ENCODE measurements around the gene RC3H1. TPM values are rescaled to one million over a fixed set of nuclear protein-coding genes. Genes with fewer than 3 reads are reported as not detected.

Gene RC3H1
- total and polyA plus RNA-seq, 2 of the 13 experiments (the other 11 are each of a cell fraction or from before 2014, with no cell fraction given) = 11.2 to 19.6 TPM

DNA sequence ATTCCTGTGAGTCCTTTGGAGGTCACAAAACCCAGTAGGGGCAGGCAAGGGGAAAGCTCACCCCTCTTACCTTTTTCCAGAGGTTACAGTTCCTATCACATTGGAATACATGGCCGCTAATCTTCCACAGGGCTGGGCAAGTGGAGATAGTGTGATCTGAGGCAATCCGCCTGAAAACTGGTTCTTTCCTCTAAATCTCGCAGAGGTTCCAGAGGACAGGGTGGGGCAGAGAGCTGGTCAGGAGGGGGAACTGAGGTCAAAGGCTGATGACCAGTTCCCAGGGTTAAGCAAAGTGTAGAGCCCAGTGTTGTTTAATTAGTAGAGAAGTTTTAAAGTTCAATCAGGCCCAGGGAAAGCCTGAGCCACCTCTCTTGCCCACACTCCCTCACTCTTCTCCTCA, 105.0 kb downstream of the RC3H1 start, which contains the start of gene SERPINC1:
SERPINC1 (minus strand) TSS at position 179 of the 400 bp plus-strand sequence; CDS start at position 111, 68 bp downstream.
- intact Hi-C loops (cut with micrococcal nuclease; ENCODE audit: unreplicated experiment) = no loop called here
- peak within 1 kb of the TSS; percentile 91 for H3K27ac ChIP-seq (ENCODE audit: extremely low read length, insufficient read depth, low read length)
- in situ Hi-C loops (cut with HindIII; ENCODE audit: extremely low pct_ligation_motif_present, low pct_unique_long_range_greater_than_20kb) = no loop called here
- peak; percentile 76; the same call in 1 of the 2 replicates for TF ChIP-seq NR2F2 (IDR thresholded peaks at IDR 0.05; ENCODE audit: borderline replicate concordance, low read depth)
- no peak for TF ChIP-seq ZNF547 (CRISPR knock-in tag; IDR thresholded peaks at IDR 0.05)
- 0 out of 2 replicates have a peak, but pooled peaks have one; percentile 39 for TF ChIP-seq YEATS2 (CRISPR knock-in tag; IDR thresholded peaks at IDR 0.05; ENCODE audit: borderline replicate concordance)
- TF ChIP-seq GATAD2A (CRISPR knock-in tag; IDR thresholded peaks at IDR 0.05) = 0 out of 2 replicates have a peak, but pooled peaks have one; percentile 11
- peak; percentile 81 for TF ChIP-seq NR2F6 (IDR thresholded peaks at IDR 0.05)
- peak; percentile 83 for TF ChIP-seq NR2F6 (CRISPR knock-in tag; IDR thresholded peaks at IDR 0.05)
- TF ChIP-seq MTA1 (CRISPR knock-in tag; IDR thresholded peaks at IDR 0.05; ENCODE audit: borderline replicate concordance) = no peak
- TF ChIP-seq, protein P1, sequence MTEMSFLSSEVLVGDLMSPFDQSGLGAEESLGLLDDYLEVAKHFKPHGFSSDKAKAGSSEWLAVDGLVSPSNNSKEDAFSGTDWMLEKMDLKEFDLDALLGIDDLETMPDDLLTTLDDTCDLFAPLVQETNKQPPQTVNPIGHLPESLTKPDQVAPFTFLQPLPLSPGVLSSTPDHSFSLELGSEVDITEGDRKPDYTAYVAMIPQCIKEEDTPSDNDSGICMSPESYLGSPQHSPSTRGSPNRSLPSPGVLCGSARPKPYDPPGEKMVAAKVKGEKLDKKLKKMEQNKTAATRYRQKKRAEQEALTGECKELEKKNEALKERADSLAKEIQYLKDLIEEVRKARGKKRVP (CRISPR knock-in tag; IDR thresholded peaks at IDR 0.05) = peak in 1 of 2 experiments; percentile 71; a peak in 1 of 4 replicates
- TF ChIP-seq SYNCRIP (IDR thresholded peaks at IDR 0.05; ENCODE audit: insufficient read depth, low read depth, low read length) = no peak
- TF ChIP-seq ZKSCAN8 (CRISPR knock-in tag; IDR thresholded peaks at IDR 0.05; ENCODE audit: borderline replicate concordance) = no peak
- no peak for TF ChIP-seq NPAS2 (CRISPR knock-in tag; IDR thresholded peaks at IDR 0.05; ENCODE audit: borderline replicate concordance)
- no peak for TF ChIP-seq ZNF619 (CRISPR knock-in tag; IDR thresholded peaks at IDR 0.05)
- TF ChIP-seq ZNF333 (CRISPR knock-in tag; IDR thresholded peaks at IDR 0.05; ENCODE audit: borderline replicate concordance) = no peak
- no peak for TF ChIP-seq RAD21 (CRISPR knock-in tag; IDR thresholded peaks at IDR 0.05)
- TF ChIP-seq NAIF1 (CRISPR knock-in tag; IDR thresholded peaks at IDR 0.05; ENCODE audit: borderline replicate concordance) = no peak
- 0 out of 2 replicates have a peak, but pooled peaks have one; percentile 31 for TF ChIP-seq PITX1 (CRISPR knock-in tag; IDR thresholded peaks at IDR 0.05)
- no peak for TF ChIP-seq PAF1 (CRISPR knock-in tag; IDR thresholded peaks at IDR 0.05)
- TF ChIP-seq GABPA (IDR thresholded peaks at IDR 0.05; ENCODE audit: low read depth, low read length) = no peak
- peak; percentile 36; the same call in 1 of the 2 replicates for TF ChIP-seq GABPA (CRISPR knock-in tag; IDR thresholded peaks at IDR 0.05; ENCODE audit: low read depth)
- TF ChIP-seq ZBTB21 (CRISPR knock-in tag; IDR thresholded peaks at IDR 0.05) = no peak
- no peak for TF ChIP-seq LCORL (IDR thresholded peaks at IDR 0.05)
- peak; percentile 70 for TF ChIP-seq LCORL (CRISPR knock-in tag; IDR thresholded peaks at IDR 0.05)
- TF ChIP-seq CC2D1A (CRISPR knock-in tag; IDR thresholded peaks at IDR 0.05) = no peak
- TF ChIP-seq TCF7 (IDR thresholded peaks at IDR 0.05; ENCODE audit: low read depth) = no peak
- TF ChIP-seq NFATC3 (CRISPR knock-in tag; IDR thresholded peaks at IDR 0.05) = no peak
- TF ChIP-seq NCOR1 (IDR thresholded peaks at IDR 0.05; ENCODE audit: borderline replicate concordance, low read length) = peak; percentile 78; the same call in 1 of the 2 replicates
- 0 out of 2 replicates have a peak, but pooled peaks have one; percentile 36 for TF ChIP-seq ARID2 (CRISPR knock-in tag; IDR thresholded peaks at IDR 0.05; ENCODE audit: borderline replicate concordance)

More for the DNA sequence above, 105.0 kb downstream of the RC3H1 start, which contains the start of gene SERPINC1:
- POLR2A ChIA-PET = interaction anchor here (0.8 to 5.2 kb wide), 8 partner anchors 8 to 202 kb away, joined by 3 to 47 read pairs (median 8); partner anchors contain the start of genes GAS5, KLHL20, RC3H1 and ZBTB37
- Histone ChIP-seq H3K4me1 (ENCODE audit: insufficient read depth, low read length) (peaks cover 36% of the 10 kb centered on the region), H3K9me3 (ENCODE audit: low read length) (no peaks in the 10 kb centered on the region), H3K4me3 (replicated peaks in 1 of 3; ENCODE audit: insufficient read depth in 1 of 3, low read depth in 2 of 3, low read length in 3 of 3) (peak within 1 kb of the TSS; percentile 59 to 72 (median 65)), H3K9ac (ENCODE audit: insufficient read depth, low read depth, low read length) (peak within 1 kb of the TSS; percentile 76), H2AFZ (ENCODE audit: low read length) (peak within 1 kb of the TSS; percentile 92), H3K27me3 (ENCODE audit: control insufficient read depth in 1 of 2, insufficient read depth in 2 of 2, low read length in 2 of 2) (no peaks in the 10 kb centered on the region), H3K36me3 (replicated peaks in 1 of 2; ENCODE audit: control insufficient read depth in 1 of 2, insufficient read depth in 2 of 2, low read length in 2 of 2) (0 out of 5 replicates have a peak, but pooled peaks cover 0 to 2% of the 10 kb centered on the region in 2 experiments), H3K79me2 (ENCODE audit: insufficient read depth, low read length) (peaks cover 2% of the 10 kb centered on the region), H3K4me2 (ENCODE audit: low read depth, low read length) (peak within 1 kb of the TSS; percentile 94), H4K20me1 (ENCODE audit: insufficient read depth, low read length) (no peaks in the 10 kb centered on the region)
- no TSS peak for BruUV-seq (replicated peaks)
- CTCF ChIA-PET (ENCODE audit: low intra/inter-chr PET ratio, low total read pairs) = no interaction called here
- peak; percentile 92 for FAIRE-seq
- ATAC-seq = peak; percentile 92
- peak; percentile 72 for DNase-seq (ENCODE audit: low spot score)
- 0% methylated on average over 3 of the region's 3 CpGs for WGBS (ENCODE audit: low lambda C conversion rate)

Data from HepG2 (cell line).